Posterior vena cava (tissue), 2 donors: ENCODE data around the gene PPP6C. TPM values are rescaled to one million over a fixed set of nuclear protein-coding genes. Genes with fewer than 3 reads are reported as not detected.
"Not testable (repeated sequence)": the region's sequence is repeated elsewhere in the genome, so short reads cannot be mapped to it uniquely, and the experiment has no call there.

ENCODE experiments used
- DNase-seq: peaks from one replicate; pipeline ENCODE4 v3.0.0-alpha.2; 2020; ENCODE audit warnings: low spot score
- intact Hi-C, 2 donors: fragments of 100-400 bp; cut with DNase I; formaldehyde crosslinking; loops; one replicate each; pipeline versions ENCODE4 v1.14.1 to v1.14.2; 2022 to 2023
- total RNA-seq, 2 donors: library from RNA; stranded (reverse); fragmentation: NEBNext Ultra II Directional; extraction: Animal tissue kit (Norgen Biotek cat#: 25700); gene quantifications; one replicate each; pipeline ENCODE4 v1.2.1, GENCODE V29; 2021
- donor health status: DM: yes; HTN: yes; CAD: no.
- donor health status: DM: yes; HTN: yes; CAD: no.

The PPP6C gene
- total RNA-seq, 2 donors from 2014 or later, result 35.2 to 39.5 TPM

DNA sequence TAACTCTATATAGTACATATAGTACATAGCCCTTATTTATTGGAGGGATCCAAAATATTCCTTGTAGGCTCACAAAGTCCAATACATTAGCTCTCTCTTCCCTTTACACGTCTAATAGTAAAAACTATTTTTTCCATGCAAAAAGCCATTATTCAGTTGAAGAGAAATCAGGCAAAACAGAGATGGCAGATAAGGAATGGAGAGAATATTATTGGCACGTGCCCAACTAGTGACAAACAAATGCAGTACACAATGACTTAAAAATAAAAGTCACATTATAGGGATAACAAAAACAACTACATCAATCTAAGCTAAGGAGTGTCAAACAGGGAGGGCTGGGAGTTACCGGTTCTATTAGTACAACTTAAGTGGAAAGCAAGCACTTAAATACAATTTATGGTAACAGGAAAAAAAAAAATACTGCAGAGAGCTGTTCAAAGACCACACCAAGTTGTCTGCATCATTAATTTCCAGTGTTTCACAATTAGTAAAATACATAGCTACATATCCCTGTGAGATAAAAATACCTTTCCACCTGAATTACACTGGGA is 42.1 kb downstream of the PPP6C start:
- DNase-seq, result no peak
- intact Hi-C loops, result loop anchor here in 1 of 2 donors (10.0 kb wide), 1 partner anchor 203 kb away; the partner anchor contains the start of gene GOLGA1

DNA sequence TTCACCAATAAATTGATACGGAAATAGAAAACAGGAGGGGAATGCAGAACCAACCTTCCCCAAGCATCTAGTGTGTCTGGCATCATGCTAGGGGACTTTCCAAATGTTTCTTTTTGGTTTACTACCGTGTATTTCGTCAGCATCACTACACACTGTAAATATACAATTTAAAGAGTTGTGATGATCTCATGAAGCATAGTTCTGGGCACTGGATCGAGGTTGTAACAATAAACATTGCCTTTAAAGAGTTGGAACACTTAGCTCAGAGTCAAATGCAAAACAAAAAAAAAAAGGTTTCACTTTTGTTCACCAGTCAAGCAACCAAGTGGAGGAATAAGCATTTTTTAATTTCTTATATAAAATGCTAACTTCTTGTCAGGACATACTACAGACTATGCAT is 43.4 kb downstream of the PPP6C start:
- intact Hi-C loops, result loop anchor here in 1 of 2 donors (10.0 kb wide), 1 partner anchor 201 kb away; the partner anchor contains the start of gene GOLGA1
- no peak for DNase-seq

DNA sequence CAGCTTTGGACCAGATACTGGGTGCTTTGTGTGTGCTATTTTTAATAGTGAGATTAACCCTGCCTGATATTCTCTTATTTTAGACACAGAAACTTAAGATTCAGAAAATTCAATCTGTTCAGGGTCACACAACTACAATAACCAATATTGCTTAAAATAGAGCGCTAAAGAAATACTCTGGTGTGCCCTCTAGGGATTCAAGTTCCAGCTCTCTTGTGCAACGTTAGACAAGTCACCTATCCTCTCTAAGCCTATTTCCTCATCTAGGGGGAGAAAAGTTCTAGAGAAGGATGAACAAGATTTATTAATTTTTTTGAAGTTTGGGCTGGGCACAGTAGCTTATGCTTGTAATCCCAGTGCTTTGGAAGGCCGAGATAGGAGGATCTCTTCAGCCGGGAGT is 44.2 kb downstream of the PPP6C start:
- DNase-seq, result no peak
- intact Hi-C loops, result loop anchor here in 1 of 2 donors (10.0 kb wide), 1 partner anchor 201 kb away; the partner anchor contains the start of gene GOLGA1

DNA sequence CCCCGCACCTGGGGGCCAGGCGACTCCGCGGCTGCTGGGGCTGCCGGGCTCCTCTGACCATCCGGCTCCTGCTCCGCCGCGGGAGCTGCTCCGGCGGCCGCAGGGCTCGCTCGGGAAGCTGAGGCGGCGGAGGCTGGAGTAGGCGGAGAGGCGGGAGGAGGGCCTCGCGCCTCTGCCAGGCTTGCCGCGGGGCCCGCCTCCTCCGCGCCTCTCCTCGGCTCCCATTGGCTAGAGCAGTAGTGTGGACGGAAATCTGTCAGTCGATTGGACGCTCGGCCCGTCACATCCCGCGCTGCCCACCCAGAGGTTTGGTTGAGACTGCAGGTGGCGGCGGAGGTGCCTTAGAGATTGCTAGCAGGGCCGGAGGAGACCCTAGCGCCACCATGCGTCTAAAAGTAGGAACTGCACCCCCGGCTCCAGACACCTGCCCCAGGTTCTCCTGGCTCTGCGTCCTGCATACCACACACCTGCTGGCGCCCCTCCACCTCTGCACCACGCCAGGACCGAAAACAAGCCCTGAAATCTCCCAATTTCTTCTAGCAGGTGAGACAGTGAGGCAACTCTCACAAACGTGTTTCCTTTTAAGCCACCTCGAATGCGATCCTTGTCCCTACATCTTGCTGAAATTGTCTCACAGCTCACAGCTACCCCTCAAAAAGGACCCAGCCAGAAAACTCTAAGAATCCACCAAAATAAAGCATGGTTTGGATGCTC is 46.1 kb downstream of the PPP6C start, which contains the start of gene SCAI:
Gene SCAI, minus strand, starts transcription at position 152 of the 714 bp plus-strand sequence. Its CDS starts 91 bp downstream, at position 61.
- DNase-seq, result peak; percentile 100
- intact Hi-C loops, result loop anchor here in 1 of 2 donors (10.0 kb wide), 1 partner anchor 199 kb away; the partner anchor contains the start of gene GOLGA1

DNA sequence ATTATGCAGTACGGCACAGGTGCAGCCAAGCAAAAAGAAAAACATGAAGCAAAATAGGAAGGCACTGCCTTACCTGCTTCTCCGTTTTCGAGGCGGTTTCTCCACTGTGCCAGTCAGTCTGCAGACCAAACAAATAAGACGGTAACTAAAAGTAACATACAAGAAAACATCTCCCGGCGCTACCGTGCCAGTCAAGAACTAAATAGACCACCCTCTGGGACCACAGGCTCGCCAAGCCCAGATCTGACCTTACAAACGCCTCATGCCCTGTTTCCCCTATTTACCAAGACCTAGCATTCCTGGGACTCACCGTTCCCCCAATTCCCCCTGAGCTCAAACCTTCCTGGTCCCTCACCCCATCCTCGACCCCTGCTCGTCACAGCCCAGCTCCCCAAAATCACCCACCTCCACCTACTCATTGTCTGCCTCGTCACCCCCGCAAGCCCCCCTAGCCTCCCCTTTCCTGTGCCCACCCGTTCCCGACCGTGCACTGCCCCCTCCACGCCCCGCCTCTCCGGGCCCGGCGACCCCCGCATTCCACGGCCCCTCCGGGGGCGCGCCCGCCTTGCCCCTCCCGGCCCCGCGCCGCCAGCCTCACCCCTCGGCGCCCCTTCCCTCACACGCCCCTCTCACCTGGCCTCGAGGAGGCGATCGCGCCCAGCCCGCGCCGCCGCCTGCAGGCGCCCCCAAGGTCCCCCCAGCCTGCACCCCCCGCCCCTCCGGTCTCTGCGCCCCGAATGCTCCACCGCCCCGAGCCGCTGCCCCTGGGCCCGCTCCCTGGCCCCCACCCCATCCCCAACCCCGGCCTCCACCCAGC is 46.8 kb downstream of the PPP6C start:
- intact Hi-C loops, result loop anchor here in 1 of 2 donors (10.0 kb wide), 1 partner anchor 198 kb away; the partner anchor contains the start of gene GOLGA1
- DNase-seq, result no peak

DNA sequence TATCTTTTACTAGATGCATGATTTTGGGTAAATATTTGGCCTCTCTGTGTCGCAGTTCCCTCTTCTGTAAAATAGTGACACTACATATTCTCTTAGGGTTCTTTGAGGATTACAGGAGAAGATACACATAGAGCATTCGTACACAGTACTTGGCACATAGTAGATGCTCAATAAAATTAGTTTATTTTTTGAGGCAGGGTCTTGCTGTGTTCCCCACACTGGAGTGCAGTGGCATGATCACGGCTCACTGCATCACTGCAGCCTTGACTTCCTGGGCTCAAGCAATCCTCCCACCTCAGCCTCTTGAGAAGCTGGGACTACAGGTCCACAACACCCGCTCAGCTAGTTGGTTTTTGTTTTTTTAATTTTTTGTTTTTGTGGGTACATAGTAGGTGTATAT is 47.9 kb downstream of the PPP6C start:
- no peak for DNase-seq
- intact Hi-C loops, result loop anchor here (1.0 to 10.0 kb wide), 2 partner anchors 12 to 197 kb away; partner anchors contain the start of gene GOLGA1 (in 1 of the 2)

DNA sequence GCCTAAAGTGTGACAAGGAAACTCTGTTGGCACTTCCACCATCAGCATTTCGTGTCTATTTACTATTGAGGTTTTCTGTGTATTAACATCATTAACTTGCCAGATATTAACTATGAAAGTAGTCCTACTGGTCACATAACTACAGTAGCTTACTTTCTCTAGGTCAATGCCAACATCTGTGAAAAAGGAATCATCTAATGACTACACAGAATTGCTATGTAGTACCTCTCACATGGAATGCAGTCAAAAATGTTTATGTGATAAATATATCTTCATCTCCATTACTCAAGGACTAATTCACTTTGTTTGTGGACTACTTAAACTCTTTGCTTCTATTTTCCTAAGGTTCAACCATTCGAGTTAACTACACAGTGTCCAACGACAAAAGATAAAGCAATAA is 48.4 kb downstream of the PPP6C start:
- intact Hi-C loops, result loop anchor here (1.0 to 10.0 kb wide), 2 partner anchors 12 to 196 kb away; partner anchors contain the start of gene GOLGA1 (in 1 of the 2)
- no peak for DNase-seq

DNA sequence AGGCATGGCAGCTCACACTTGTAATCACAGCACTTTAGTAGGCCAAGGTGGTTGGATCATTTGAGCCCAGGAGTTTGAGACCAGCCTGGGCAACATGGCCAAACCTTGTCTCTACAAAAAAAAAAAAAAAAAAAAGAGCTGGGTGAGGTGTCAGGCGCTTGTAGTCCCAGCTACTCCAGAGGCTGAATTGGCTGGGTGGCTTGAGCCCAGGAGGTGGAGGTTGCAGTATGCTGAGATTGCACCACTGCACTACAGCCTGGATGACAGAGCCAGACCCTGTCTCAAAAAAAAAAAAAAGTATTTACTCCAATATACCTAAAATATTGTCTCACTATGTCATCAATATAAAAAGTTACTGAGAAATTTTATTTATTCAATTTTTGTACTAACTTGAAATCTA is 49.0 kb downstream of the PPP6C start:
- intact Hi-C loops, result loop anchor here in 1 of 2 donors (10.0 kb wide), 1 partner anchor 196 kb away; the partner anchor contains the start of gene GOLGA1
- no peak for DNase-seq

DNA sequence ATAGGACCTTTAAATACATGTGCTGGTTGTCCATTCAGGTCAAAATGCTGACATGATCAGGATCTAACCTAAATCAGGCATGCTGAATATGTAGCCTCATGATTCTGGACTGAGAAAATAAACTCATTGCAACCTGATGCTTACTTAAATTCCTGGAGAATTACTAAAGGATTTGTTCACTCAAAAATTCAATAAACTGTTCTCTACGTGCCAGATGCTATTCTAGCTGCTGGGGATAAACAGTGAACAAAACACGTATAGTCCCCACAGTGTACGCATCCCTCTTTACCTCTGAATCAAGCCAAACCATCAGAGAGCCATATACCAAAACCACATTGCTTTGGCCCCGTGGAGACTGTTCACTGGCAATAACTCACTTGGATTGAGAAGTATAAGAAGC is 52.4 kb downstream of the PPP6C start:
- intact Hi-C loops, result no loop called here
- no peak for DNase-seq

DNA sequence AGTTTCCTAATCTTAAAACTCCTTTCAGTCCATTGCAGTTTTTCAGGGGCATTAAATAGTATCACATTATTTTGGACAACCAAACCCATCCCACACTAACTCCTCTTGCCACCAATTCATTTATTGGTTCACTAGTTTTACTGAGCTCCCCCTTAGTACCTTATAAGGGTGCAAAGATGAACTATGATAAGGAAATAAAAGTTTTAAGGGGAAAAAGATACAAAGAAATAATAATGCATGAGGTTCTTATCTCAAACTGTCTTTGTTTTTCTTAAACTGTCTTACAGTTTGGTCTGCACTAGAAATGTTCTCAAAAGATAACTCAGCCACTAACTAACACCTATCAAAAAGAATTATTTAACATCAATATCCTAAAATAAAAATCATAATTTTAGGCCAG is 54.6 kb downstream of the PPP6C start:
- intact Hi-C loops, result no loop called here
- no peak for DNase-seq

DNA sequence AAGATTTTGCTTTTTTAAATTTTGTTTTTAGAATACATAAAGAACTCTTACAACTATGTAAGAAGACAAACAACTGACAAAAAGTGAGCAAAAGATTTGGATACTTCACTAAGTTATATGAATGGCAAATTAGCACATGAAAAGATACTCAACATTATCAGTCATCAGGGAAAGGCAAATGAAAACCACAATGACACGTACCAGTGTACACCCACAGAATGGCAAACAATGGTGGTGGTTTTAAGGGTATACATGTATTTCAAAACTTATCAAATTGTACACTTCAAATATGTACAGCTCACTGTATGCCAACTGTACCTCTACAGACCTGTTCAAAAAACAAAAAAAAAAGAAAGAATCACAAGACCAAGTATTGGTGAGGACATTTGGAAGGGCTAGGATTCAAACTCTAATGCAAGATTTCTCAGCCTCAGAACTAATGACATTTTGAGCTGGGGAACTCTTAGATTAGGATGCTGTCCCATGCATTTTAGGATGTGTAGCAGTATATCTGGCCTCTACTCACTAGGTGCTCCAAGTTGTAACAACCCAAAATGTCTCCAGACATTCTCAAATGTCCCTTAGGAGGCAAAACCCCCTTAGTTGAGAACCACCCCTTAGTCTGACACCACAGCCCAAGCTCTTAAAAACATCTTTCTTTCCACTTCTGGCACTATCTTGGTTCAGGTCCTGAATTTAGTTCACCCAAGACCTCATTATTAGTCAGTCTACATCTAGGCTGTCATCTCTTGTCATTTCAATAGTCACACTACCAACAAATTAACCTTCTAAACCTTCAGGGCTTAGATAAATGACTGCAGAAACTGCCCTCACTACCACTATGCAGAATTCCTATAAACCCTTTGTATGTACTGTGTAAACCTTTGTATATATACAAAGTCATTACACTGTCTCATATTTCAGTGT is 55.9 kb downstream of the PPP6C start:
- no peak for DNase-seq
- intact Hi-C loops, result no loop called here

DNA sequence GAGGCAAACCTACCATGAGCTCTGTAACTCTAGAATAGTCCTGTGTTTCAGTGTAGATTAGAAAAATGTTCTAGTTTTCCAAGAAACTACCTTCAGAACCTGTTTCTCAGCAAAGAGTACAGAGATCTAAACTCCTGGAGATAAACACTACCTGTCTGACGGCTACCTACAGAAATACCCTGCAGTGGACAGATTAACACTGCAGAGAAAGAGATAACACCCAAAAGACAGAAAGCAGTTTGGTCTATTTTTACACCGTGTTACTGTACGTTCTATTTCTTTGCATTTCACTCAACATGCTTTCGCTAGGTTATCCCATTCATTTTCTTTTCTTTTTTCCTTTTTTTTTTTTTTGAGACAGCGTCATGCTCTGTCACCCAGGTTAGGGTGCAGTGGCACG is 57.8 kb downstream of the PPP6C start:
- intact Hi-C loops, result no loop called here
- no peak for DNase-seq

DNA sequence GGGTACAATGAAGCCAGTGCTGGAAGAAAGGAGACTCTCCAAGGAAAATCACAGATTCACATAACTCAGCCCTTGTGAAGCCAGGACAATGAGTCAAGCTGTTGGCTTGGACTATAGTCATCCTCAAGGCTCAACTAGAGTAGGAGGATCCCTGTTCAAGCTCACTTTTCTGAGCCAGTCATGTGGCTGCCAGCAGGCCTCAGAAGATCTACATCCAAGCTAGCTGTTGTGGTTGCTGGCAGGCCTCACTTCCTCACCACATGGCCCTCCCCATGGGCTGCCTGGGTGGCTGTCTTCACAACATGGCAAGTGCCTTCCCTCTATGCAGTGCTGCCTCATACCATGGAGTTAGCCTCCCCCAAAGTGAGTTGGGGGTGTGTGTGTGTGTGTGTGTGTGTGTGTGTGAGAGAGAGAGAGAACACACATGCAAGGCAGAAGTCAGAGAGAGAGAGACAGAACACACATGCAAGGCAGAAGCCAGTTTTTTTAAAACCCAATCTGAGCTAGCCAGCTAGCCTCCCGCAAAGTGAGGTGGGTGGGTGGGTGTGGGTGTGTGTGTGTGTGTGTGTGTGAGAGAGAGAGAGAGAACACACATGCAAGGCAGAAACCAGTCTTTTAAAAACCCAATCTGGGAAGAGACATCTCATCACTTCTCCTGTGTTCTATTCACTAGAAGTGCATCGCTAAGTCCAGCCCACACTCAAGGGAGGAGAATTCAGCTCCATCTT is 63.4 kb downstream of the PPP6C start:
- peak; percentile 97 for DNase-seq
- intact Hi-C loops, result no loop called here

DNA sequence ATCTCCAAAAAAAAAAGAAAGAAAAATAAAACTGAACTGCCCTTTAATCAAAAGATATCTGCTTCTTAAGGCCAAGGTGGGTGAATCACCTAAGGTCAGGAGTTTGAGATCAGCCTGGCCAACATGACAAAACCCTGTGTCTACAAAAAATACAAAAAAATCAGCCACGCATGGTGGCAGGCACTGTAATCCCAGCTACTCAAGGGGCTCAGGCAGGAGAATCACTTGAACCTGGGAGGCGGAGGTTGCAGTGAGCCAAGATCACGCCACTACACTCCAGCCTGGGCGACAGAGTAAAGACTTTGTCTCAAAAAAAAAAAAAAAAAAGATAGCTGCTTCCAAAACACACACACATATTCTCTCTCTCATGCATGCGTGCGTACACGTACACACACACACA is 64.1 kb downstream of the PPP6C start:
- intact Hi-C loops, result no loop called here
- DNase-seq, result no peak

DNA sequence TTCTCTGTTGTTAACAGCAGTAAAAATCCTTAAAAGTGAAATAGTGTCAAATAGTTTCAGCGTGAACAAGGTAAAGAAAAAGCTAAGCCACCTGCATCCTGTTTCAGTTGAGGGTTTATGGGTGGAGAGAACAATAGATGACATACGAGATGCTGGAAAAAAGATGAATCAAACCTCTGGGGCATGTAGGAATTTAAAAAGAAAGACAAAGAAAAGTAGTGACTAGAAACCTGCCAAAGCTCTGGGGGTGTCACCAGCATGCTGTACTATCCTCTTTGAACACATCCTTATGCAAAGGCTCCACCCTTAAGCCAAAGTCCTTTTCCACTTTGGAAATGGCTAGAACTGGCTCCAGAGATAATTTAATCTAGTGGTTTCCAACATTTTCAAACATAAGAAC is 68.5 kb downstream of the PPP6C start:
- intact Hi-C loops, result no loop called here
- DNase-seq, result no peak

DNA sequence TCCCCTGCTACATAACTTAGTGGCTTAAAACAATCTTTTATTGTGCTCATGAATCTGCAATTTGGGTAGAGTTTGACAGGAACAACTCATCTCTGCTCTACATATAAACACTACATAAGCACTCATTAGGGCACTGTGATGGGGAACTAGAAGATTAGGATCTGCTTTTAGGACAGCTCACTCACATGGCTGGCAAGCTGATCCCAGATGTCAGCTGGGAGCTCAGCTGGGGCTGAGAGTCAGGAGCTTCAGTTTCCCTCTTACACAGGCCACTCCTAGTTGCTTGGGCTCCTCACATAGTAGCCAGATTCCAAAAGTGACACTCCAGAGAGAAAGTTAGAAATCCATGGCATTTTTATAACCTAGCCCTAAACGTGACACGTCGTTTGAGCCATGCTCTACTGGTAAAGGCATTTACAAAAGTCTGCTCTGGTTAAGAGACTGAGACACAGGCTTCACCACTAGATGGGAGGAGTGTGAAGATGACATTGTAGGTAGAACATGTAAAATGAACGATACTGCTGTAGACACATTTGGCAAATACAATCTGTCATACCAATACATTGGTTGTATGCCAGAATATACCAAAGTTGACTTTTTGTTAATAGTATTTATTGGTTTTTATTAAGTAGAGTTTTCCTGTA is 69.8 kb downstream of the PPP6C start:
- intact Hi-C loops, result no loop called here
- no peak for DNase-seq

DNA sequence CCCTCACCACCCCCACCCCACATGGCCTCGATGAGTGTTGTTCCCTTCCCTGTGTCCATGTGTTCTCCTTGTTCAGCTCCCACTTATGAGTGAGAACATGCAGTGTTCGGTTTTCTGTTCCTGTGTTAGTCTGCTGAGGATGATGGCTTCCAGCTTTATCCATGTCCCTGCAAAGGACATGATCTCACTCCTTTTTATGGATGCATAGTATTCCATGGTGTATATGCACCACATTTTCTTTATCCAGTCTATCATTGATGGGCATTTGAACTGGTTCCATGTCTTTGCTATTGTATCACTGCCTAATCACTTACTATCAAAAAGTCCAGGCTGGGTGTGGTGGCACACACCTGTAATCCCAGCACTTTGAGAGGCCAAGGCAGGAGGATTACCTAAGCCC is 70.9 kb downstream of the PPP6C start:
- intact Hi-C loops, DNase-seq: not testable (repeated sequence)
